ENCODE measurements around the gene VTN.

VTN gene

GRCh38 chr17:28368306-28368831 is 1.7 kb downstream of the VTN start:
- DNase-seq (ENCODE audit: low spot score), result no peak

GRCh38 chr17:28367641-28368305 is 2.3 kb downstream of the VTN start:
- no peak for DNase-seq (ENCODE audit: low spot score)

GRCh38 chr17:28366605-28367004 is 3.5 kb downstream of the VTN start:
- DNase-seq (ENCODE audit: low spot score), result peak; percentile 54

GRCh38 chr17:28365487-28365886 is 4.6 kb downstream of the VTN start:
- no peak for DNase-seq (ENCODE audit: low spot score)

- DNase-seq (ENCODE audit: low spot score), result no peak
These were observed 5.3 kb downstream of the VTN start, which contains the start of gene SEBOX for GRCh38 chr17:28364665-28365363. Gene SEBOX, minus strand, starts transcription at chr17:28365199. Its CDS starts 48 bp downstream, at chr17:28365151.

- DNase-seq (ENCODE audit: low spot score), result no peak
These were observed 6.1 kb downstream of the VTN start for GRCh38 chr17:28363776-28364650.

GRCh38 chr17:28363186-28363585 is 6.9 kb downstream of the VTN start:
- DNase-seq (ENCODE audit: low spot score), result no peak

- no peak for DNase-seq (ENCODE audit: low spot score)
These were observed 12.3 kb downstream of the VTN start for GRCh38 chr17:28357901-28358197.

- DNase-seq (ENCODE audit: low spot score), result peak; percentile 96
These were observed 12.8 kb downstream of the VTN start, which contains the start of gene POLDIP2 for GRCh38 chr17:28357061-28357900. Gene POLDIP2, minus strand, starts transcription at chr17:28357527. Its CDS starts 79 bp downstream, at chr17:28357448.

GRCh38 chr17:28350271-28350670 is 19.8 kb downstream of the VTN start:
- DNase-seq (ENCODE audit: low spot score), result no peak

- no peak for DNase-seq (ENCODE audit: low spot score)
These were observed 21.1 kb downstream of the VTN start for GRCh38 chr17:28348979-28349378.

GRCh38 chr17:28347261-28347891 is 22.7 kb downstream of the VTN start:
- DNase-seq (ENCODE audit: low spot score), result no peak

- DNase-seq (ENCODE audit: low spot score), result peak; percentile 40
These were observed 23.3 kb downstream of the VTN start for GRCh38 chr17:28346746-28347246.

- DNase-seq (ENCODE audit: low spot score), result no peak
These were observed 23.9 kb downstream of the VTN start for GRCh38 chr17:28346199-28346580.

- no peak for DNase-seq (ENCODE audit: low spot score)
These were observed 24.5 kb downstream of the VTN start for GRCh38 chr17:28345419-28346198.

- no peak for DNase-seq (ENCODE audit: low spot score)
These were observed 25.6 kb downstream of the VTN start for GRCh38 chr17:28344435-28344901.

- DNase-seq (ENCODE audit: low spot score), result no peak
These were observed 26.1 kb downstream of the VTN start for GRCh38 chr17:28344011-28344410.

GRCh38 chr17:28343491-28343932 is 26.6 kb downstream of the VTN start:
- DNase-seq (ENCODE audit: low spot score), result peak; percentile 51

GRCh38 chr17:28342313-28342712 is 27.8 kb downstream of the VTN start:
- DNase-seq (ENCODE audit: low spot score), result no peak

- no peak for DNase-seq (ENCODE audit: low spot score)
These were observed 28.6 kb downstream of the VTN start for GRCh38 chr17:28341516-28341915.
